Glomerular visceral epithelial cell (primary cell): Measurements from ENCODE around the gene ARMC12.
"Not testable (repeated sequence)": the region's sequence is repeated elsewhere in the genome, so short reads cannot be mapped to it uniquely, and the experiment has no call there.

Experiments used
- DNase-seq: peaks from one replicate; pipeline ENCODE4 v3.0.0-alpha.2; 2016; ENCODE audit errors: extremely low spot score

Gene ARMC12, protein sequence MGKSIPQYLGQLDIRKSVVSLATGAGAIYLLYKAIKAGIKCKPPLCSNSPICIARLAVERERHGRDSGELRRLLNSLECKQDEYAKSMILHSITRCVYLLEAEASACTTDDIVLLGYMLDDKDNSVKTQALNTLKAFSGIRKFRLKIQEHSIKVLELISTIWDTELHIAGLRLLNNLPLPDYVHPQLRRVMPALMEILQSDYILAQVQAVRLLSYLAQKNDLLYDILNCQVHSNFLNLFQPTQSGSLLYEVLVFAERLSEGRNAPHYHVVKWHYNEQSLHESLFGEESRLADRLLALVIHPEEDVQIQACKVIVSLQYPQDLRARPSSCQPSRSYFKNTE

GRCh38 chr6:35736982-35737412 is at the start of gene ARMC12:
Gene ARMC12, plus strand, starts transcription at chr6:35737032. Its CDS starts 77 bp downstream, at chr6:35737109.
- DNase-seq = no peak

GRCh38 chr6:35687658-35688604 is 48.9 kb upstream of the ARMC12 start:
- peak; percentile 58 for DNase-seq

DNA sequence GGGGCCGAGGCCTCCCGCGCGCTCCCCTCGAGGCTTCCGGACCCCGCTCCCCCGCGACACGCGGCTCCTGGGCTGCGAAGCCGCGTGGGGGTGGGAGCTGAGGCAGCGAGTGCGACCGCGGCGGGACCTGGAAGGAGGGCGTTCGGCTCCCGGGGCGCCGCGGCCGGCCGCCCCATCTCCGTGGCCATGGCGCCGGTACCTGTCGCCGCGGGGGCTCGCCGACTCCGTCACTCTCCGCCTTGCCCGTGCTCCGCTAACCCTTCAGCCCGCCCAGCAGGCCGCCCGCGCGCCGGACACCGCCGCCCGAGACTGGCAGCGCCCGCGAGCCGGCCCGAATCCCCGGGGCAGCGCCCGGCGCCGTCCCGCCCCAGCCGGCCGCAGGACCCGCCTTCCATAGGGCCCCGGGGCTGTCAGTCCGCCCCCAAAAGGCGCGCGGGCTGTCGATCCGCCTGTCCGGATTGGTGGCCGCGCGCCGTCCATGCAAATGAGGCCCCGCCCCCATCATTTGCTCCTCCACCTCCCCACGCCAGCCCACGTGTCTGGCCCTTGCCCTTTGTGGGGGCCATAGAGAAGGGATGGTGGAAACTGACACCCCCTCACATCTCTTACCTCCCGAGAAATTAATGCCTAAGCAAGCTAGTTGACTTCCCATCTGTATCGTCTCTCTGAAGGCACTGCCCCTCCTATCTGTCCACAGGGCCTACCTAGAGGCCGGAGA is 48.1 kb upstream of the ARMC12 start, which contains the start of gene FKBP5:
Gene FKBP5 (minus strand): TSS at position 311 of the 718 bp plus-strand sequence. CDS start 46,091 bp downstream, outside the sequence.
- DNase-seq = peak; percentile 92

DNA sequence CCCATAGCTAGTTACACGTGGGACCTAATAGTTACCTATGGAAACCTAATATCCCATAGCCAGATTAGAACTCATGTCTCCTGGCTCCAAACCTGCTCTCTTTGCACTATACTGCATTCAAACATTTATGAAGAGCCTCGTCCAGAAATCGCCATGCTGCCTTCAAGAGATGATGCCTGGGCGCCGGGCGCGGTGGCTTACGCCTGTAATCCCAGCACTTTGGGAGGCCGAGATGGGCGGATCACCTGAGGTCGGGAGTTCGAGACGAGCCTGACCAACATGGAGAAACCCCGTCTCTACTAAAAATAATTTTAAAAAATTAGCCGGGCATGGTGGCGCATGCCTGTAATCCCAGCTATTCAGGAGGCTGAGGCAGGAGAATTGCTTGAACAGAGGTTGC is 46.8 kb upstream of the ARMC12 start:
- DNase-seq = not testable (repeated sequence)

- DNase-seq = no peak
Measured at GRCh38 chr6:35690484-35690883, 46.3 kb upstream of the ARMC12 start.

GRCh38 chr6:35691027-35691824 is 45.6 kb upstream of the ARMC12 start:
- DNase-seq = no peak

DNA sequence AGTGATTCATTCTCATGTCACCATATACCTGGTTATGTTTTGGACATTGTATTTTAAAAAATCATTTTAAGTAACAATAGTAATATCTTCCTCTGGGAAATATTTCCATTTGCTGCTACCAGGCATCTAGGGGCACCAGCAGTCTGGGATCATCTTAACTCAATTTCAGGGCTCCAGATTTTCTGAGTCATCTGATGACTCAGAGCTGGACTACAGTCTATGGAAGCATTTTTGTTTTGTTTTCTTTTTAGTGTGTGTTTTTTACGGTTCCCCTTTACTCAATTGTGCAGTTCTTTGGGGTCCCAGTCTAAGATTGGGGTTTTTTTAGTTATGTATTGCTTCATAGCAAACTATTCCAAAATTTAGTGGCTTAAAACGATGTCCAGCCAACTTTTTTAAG is 42.4 kb upstream of the ARMC12 start:
- no peak for DNase-seq

- DNase-seq = not testable (repeated sequence)
Measured at GRCh38 chr6:35698430-35698829, 38.4 kb upstream of the ARMC12 start.

DNA sequence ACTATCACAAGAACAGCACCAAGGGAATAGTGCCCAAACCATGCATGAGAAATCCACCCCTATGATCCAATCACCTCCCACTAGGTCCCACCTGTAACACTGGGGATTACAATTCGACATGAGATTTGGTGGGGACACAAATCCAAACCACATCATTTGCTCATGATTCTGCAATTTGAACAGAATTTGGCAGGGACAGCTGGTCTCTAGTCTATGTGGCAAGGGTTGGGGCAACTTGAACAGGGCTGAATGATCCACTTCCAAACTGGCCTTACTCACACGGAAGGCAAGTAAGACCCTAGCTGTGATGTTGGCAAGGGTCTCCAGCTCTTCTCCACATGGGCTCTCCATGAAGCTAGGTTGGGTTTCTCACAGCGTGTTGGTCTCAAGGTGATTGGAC is 38.0 kb upstream of the ARMC12 start:
- no peak for DNase-seq

DNA sequence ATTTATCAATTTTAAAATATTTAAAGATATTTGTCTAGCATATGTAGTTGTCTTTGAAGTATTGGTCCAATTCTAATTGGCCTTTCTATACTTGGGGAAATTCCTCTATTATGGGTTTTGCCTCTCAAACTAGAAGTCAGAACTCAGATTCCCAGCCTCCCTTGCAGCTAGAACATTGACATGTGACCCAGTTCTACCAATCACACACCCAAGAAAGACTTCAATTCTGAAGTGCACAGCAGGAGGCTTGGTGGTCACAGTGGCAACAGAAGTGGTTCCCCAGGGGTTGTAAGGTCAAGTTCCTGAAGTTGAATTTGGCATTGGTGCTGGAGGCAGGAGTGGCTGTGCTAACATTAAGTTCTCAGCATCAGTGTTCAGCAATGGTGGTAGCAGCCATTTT is 33.3 kb upstream of the ARMC12 start:
- DNase-seq = no peak

- no peak for DNase-seq
Measured at GRCh38 chr6:35706468-35706867, 30.4 kb upstream of the ARMC12 start.

DNA sequence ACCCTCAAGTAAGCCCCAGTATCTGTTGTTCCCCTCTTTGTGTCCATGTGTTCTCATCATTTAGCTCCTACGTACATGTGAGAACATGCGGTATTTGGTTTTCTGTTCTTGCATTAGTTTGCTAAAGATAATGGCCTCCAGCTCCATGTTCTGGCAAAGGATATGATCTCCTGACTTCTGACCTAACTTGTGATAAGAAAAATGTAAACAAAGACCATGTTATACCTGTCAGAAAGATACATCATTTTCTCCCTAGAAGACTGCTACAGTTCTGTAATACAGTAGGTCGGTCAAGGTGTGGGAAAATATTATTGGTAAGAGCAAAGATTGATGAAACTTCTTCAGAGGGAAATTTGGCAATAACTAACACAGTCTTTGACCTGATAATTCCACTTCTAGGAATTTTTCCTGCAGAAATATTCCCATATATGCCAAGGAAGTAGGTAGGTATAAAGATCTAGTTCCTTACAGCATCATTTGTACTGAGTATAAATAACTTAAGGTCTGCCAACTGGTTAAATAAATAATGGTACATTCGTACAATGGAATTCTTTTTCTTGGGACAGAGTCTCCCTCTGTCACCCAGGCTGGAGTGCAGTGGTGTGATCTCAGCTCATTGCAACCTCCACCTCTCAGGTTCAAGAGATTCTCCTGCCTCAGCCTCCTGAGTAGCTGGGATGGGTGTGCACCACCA is 29.0 kb upstream of the ARMC12 start:
- no peak for DNase-seq

DNA sequence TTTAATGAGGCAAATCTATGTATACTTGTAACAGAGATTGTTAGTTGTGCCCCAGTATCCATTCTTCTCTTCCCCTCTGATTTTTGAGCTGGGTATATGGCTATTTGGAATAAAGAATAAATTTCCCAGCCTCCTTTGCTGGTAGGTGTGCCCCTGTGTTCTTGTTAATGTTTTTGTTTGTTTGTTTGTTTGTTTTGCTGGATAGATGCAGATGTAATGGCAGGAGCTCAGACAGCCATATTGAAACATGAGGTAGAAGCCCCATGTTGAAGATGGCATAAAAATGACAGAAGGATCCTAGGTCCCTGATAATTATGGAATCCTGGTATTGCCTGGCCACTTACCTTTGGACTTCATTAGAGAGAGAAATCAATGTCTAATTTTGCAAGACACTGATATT is 28.2 kb upstream of the ARMC12 start:
- no peak for DNase-seq

- no peak for DNase-seq
Measured at GRCh38 chr6:35710241-35710847, 26.5 kb upstream of the ARMC12 start.

DNA sequence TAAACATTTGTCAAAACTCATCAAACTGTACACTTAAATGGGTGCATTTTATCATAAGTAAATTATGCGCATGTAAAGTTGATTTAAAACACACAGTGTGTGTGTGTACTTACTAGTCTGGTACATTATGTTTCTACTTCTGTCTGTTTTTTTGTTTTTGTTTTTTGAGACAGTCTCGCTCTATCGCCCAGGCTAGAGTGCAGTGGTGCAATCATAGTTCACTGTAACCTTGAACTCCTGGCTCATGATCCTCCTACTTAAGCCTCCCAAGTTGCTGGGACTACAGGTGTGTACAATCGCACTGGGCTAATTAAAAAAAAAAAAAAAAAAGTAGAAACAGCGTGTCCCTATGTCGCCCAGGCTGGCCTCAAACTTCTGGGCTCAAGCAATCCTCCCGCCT is 25.1 kb upstream of the ARMC12 start:
- DNase-seq = no peak

GRCh38 chr6:35713006-35713767 is 23.6 kb upstream of the ARMC12 start:
- DNase-seq = no peak

DNA sequence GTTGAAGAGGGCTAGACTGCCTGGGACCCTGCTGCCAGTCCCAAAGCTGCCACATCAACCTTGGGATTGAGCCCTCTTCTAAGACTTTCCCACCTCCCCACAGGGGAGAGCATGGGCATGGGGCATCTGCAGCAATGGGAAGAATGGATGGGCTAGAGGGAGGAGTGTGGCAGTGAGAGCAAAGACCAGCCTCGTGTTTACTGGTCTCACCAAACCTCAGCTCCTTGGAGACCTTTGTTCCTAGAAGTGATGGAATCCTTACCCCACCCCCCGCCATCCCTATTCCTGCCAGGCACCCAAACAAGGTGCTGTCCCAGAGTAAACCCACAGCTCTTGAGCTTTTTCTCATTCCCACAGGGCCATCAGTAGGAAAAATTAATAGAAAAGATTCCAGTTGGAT is 20.0 kb upstream of the ARMC12 start:
- DNase-seq = no peak

GRCh38 chr6:35717449-35718374 is 19.1 kb upstream of the ARMC12 start:
- DNase-seq = no peak
